GM12865 (cell line): ENCODE results near the gene CNN1.
"Not testable (repeated sequence)": the region's sequence is repeated elsewhere in the genome, so short reads cannot be mapped to it uniquely, and the experiment has no call there.

Source experiments
- DNase-seq: peaks from one replicate; pipeline ENCODE4 v3.0.0; 2010; ENCODE audit warnings: low read depth
- H3K4me3 ChIP-seq: 2 replicates; pipeline ENCODE4 v1.5.1; 2011; ENCODE audit warnings: mild to moderate bottlenecking, low read depth, low read length, control low read depth
- TF ChIP-seq, protein P1 (sequence below): IDR thresholded peaks from 2 replicates; pipeline ENCODE4 v1.5.1; 2011; ENCODE audit warnings: low read length, control low read depth, low read depth, inconsistent platforms; ENCODE audit not compliant: insufficient read depth; ENCODE audit errors: missing control alignments

Gene CNN1

DNA sequence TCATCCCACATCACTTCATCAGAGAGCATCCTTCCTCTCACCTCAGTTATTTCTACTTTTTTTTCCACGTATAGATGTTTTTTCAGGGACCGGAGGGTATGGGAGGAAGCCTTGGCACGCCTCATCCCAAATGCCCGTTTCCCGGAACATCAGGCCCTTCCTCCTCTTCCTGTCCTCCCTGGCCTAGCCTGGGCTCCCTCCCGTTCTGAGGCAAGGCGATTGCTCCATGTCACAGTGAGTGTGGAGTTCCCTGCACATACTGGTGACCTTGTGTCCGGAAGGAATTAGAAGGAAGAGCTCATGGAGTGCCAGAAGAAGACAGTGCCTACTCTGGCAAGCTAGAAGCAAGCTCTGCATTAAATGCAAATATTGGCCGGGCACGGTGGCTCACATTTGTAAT, 57.5 kb downstream of the CNN1 start:
- TF ChIP-seq, protein P1, sequence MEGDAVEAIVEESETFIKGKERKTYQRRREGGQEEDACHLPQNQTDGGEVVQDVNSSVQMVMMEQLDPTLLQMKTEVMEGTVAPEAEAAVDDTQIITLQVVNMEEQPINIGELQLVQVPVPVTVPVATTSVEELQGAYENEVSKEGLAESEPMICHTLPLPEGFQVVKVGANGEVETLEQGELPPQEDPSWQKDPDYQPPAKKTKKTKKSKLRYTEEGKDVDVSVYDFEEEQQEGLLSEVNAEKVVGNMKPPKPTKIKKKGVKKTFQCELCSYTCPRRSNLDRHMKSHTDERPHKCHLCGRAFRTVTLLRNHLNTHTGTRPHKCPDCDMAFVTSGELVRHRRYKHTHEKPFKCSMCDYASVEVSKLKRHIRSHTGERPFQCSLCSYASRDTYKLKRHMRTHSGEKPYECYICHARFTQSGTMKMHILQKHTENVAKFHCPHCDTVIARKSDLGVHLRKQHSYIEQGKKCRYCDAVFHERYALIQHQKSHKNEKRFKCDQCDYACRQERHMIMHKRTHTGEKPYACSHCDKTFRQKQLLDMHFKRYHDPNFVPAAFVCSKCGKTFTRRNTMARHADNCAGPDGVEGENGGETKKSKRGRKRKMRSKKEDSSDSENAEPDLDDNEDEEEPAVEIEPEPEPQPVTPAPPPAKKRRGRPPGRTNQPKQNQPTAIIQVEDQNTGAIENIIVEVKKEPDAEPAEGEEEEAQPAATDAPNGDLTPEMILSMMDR = no peak
- no peak overlapping the region for H3K4me3 ChIP-seq
- no peak for DNase-seq

DNA sequence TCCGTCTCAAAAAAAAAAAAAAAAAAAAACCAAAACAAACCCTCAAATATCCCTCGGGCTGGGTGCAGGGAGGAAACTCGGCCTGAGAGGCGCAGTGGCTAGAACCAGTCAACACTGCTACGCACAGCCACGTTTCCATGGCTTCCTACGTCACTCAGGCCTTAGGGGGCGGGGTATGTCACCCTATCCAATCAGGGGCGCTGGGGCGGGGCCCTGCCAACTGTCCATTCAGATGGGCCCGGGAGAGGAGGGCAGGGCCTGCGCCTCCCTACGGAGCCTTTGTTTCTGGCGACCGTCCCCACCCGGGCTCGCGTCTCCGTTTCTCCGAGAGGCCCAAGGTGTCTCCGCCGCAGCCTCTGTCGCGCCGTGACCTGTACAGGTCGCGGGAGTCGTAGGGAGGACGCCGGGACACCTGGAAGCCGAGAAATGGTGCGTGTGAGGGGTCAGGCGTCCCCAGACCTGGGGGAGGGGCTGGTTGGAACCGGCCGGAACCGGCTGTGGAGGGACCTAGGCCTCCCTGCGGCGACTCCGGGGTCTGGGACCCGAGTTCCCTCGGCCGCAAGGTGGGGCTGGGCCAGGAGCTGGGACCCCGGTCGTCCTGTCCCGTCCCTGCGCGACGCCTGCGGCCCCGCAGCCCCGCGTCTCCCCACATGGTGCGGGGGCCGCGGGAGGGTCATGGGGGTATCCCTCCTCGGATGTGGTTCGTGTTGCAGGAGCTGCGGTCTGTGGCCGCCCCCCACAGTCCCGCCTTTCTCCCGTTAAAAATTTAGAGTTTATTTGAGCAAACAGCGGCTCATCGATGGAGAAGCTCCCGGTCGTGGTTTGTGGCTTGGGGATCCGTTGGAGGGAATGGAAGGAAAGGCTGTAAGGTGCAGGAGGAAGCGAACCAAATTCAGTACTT, 58.8 kb downstream of the CNN1 start, which contains the start of gene ZNF627:
Gene ZNF627, plus strand, starts transcription at position 282 of the 901 bp plus-strand sequence. Its CDS starts 145 bp downstream, at position 427.
- peak; percentile 99 for DNase-seq
- TF ChIP-seq, protein P1 = peak; percentile 5
- peak within 1 kb of the TSS; percentile 78 for H3K4me3 ChIP-seq

DNA sequence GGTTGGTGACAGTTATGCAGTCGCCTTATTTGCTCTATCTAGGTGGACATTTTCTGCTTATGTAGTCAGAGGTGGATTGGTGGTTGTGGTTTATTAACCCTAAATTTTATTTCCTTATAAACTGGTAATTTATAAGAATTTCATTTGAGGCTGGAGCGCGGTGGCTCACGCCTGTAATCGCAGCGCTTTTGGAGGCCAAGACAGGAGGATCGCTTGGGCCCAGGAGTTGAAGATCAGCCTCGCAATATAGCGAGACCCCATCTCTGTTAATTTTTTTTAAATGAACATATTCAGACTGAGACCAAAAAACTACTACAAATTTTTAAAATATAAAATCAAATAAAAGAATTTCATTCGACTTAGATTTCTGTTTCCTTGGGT, 59.4 kb downstream of the CNN1 start:
- no peak for DNase-seq
- TF ChIP-seq, protein P1 = no peak

DNA sequence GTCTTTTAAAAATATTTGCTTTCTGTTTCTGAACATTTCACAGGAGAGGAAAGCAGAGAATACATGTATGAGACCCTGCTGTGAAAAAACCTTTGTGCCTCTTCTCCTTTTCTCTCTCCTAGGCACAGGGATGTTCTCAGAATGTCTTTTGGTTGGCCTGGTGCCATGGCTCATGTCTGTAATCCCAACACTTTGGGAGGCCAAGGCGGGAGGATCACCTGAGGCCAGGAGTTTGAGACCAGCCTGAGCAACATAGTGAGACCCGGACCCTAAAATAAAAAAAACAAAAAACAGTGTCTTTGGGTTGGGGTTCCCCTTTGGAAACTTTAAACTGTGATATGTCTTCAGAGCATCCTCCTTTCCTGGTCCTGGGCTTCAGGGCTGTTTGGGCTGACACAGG, 60.1 kb downstream of the CNN1 start:
- DNase-seq = no peak
- TF ChIP-seq, protein P1 = no peak
- no peak overlapping the region for H3K4me3 ChIP-seq

More for the DNA sequence above, 59.4 kb downstream of the CNN1 start:
- H3K4me3 ChIP-seq = peak overlapping the region; percentile 78

DNA sequence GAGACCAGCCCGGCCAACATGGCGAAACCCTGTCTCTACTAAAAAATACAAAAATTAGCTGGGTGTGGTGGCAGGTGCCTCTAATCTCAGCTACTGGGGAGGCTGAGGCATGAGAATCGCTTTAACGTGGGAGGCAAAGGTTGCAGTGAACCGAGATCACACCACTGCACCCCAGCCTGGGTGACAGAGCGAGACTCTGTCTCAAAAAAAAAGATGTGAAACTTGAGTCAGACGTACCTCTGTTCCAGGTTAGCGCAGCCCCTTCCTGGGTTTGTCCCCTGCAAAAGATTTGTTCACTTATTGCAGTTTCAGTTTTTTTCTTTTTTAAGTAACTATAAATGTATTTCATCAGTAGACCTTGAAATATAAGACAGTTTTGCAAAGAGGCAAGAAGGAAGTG, 61.1 kb downstream of the CNN1 start:
- DNase-seq, H3K4me3 ChIP-seq: not testable (repeated sequence)
